C4-2B (cell line): ENCODE data around the gene GABRG3.
"Not testable (repeated sequence)": the region's sequence is repeated elsewhere in the genome, so short reads cannot be mapped to it uniquely, and the experiment has no call there.

Experiments used
- H3K27ac ChIP-seq: fragments of 450-650 bp; 2 replicates; pipeline ENCODE4 v1.5.1; 2017
- CTCF ChIP-seq: fragments of 450-650 bp; conservative IDR thresholded peaks from 2 replicates; pipeline ENCODE4 v1.5.1; 2017; ENCODE audit warnings: mild to moderate bottlenecking
- ZFX ChIP-seq: fragments of 450-650 bp; IDR thresholded peaks from 2 replicates; pipeline ENCODE4 v1.6.1; 2017

GABRG3 gene

GRCh38 chr15:27359586-27359985, 388.6 kb downstream of the GABRG3 start:
- TF ChIP-seq ZFX (no peak), CTCF (no peak)
- no peak overlapping the region for H3K27ac ChIP-seq

GRCh38 chr15:27360316-27360715, 389.3 kb downstream of the GABRG3 start:
- no peak overlapping the region for H3K27ac ChIP-seq
- TF ChIP-seq CTCF (no peak), ZFX (no peak)

- no peak overlapping the region for H3K27ac ChIP-seq
- TF ChIP-seq CTCF (no peak), ZFX (no peak)
These were observed 390.5 kb downstream of the GABRG3 start for GRCh38 chr15:27361438-27361837.

GRCh38 chr15:27365456-27365855, 394.5 kb downstream of the GABRG3 start:
- TF ChIP-seq CTCF, result no peak
- H3K27ac ChIP-seq, result no peak overlapping the region

- H3K27ac ChIP-seq, result not testable (repeated sequence)
These were observed 406.4 kb downstream of the GABRG3 start for GRCh38 chr15:27377391-27377790.

- no peak overlapping the region for H3K27ac ChIP-seq
- TF ChIP-seq ZFX, result no peak
- no peak for TF ChIP-seq CTCF
These were observed 411.5 kb downstream of the GABRG3 start for GRCh38 chr15:27382361-27383025.

- H3K27ac ChIP-seq, result no peak overlapping the region
- no peak for TF ChIP-seq ZFX
- TF ChIP-seq CTCF, result no peak
These were observed 412.7 kb downstream of the GABRG3 start for GRCh38 chr15:27383726-27384125.

- TF ChIP-seq ZFX (no peak), CTCF (no peak)
- H3K27ac ChIP-seq, result no peak overlapping the region
These were observed 421.2 kb downstream of the GABRG3 start for GRCh38 chr15:27392163-27392562.
